Activated T-cell treated with anti-CD3 and anti-CD28 coated beads, Interleukin-2, amount 50 U/mL, for 72 hours (primary cell): ENCODE measurements around the gene RETREG2. TPM values are rescaled to one million over a fixed set of nuclear protein-coding genes. Genes with fewer than 3 reads are reported as not detected.

Source experiments
- ATAC-seq, 2 donors: fragments of 150-1000 bp; cut with Tn5 transposase; replicated peaks in 1 of 2; 2 replicates each; pipeline ENCODE4 v1.10.0; 2021; ENCODE audit warnings: moderate library complexity in 2 of 2, mild to moderate bottlenecking in 1 of 2
- DNase-seq, 2 donors: peaks; one replicate each; pipeline ENCODE4 v3.0.0; 2021 to 2022; ENCODE audit warnings: mixed read lengths in 1 of 2
- H3K27ac Mint-ChIP-seq: one replicate; pipeline ENCODE4 v1.8.0; 2022; ENCODE audit warnings: mild to moderate bottlenecking, moderate library complexity, mixed read lengths
- H3K27me3 Mint-ChIP-seq: one replicate; pipeline ENCODE4 v1.8.0; 2022; ENCODE audit warnings: low read depth, mixed read lengths
- H3K36me3 Mint-ChIP-seq, 2 donors: one replicate each; pipeline ENCODE4 v1.8.0; 2022; ENCODE audit warnings: mixed read lengths in 2 of 2, mild to moderate bottlenecking in 1 of 2; ENCODE audit not compliant: insufficient read depth in 2 of 2
- H3K4me1 Mint-ChIP-seq: one replicate; pipeline ENCODE4 v1.8.0; 2022; ENCODE audit warnings: low read depth, mixed read lengths
- H3K4me3 Mint-ChIP-seq, 2 donors: one replicate each; pipeline ENCODE4 v1.8.0; 2022; ENCODE audit warnings: mild to moderate bottlenecking in 2 of 2, mixed read lengths in 2 of 2, moderate library complexity in 2 of 2
- H3K9me3 Mint-ChIP-seq, 2 donors: one replicate each; pipeline ENCODE4 v1.8.0; 2022; ENCODE audit warnings: mixed read lengths in 2 of 2
- total RNA-seq, 2 donors: library from RNA; stranded (reverse); gene quantifications; one replicate each; pipeline ENCODE4 v1.2.3, GENCODE V29; 2022

Gene RETREG2
- total RNA-seq, 2 donors from 2014 or later, result 53.7 to 66.8 TPM

GRCh38 chr2:219159771-219160185 lies 18.3 kb upstream of the RETREG2 start:
- DNase-seq (no peak), ATAC-seq (peak; percentile 0)
- Mint-ChIP-seq H3K4me1 (peaks cover 19% of the 10 kb centered on the region), H3K36me3 (peaks cover 4 to 5% of the 10 kb centered on the region in 2 donors), H3K27ac (peak overlapping the region; percentile 78), H3K4me3 (peak overlapping the region; percentile 85 to 87), H3K9me3 (no peaks in the 10 kb centered on the region), H3K27me3 (no peaks in the 10 kb centered on the region)

GRCh38 chr2:219160186-219161017 lies 17.7 kb upstream of the RETREG2 start, which contains the start of gene NHEJ1:
NHEJ1 (minus strand) TSS chr2:219160815; CDS start chr2:219158362, 2,453 bp downstream.
- Mint-ChIP-seq H3K4me1 (peaks cover 19% of the 10 kb centered on the region), H3K4me3 (peak within 1 kb of the TSS; percentile 85 to 87), H3K27ac (peak within 1 kb of the TSS; percentile 90), H3K36me3 (peaks cover 4% of the 10 kb centered on the region in 2 donors), H3K9me3 (no peaks in the 10 kb centered on the region), H3K27me3 (no peaks in the 10 kb centered on the region)
- ATAC-seq (peak; percentile 87 to 88), DNase-seq (peak; percentile 95 to 96)

GRCh38 chr2:219161097-219161496 lies 17.0 kb upstream of the RETREG2 start:
- ATAC-seq (no peak), DNase-seq (no peak)
- Mint-ChIP-seq H3K36me3 (peaks cover 4% of the 10 kb centered on the region in 2 donors), H3K27ac (peak overlapping the region; percentile 51), H3K4me1 (peaks cover 19% of the 10 kb centered on the region), H3K4me3 (peak overlapping the region; percentile 85 to 87), H3K9me3 (no peaks in the 10 kb centered on the region), H3K27me3 (no peaks in the 10 kb centered on the region)

GRCh38 chr2:219163156-219163555 lies 14.9 kb upstream of the RETREG2 start:
- no peaks in the 10 kb centered on the region for H3K9me3 Mint-ChIP-seq
- no peaks in the 10 kb centered on the region for H3K27me3 Mint-ChIP-seq
- H3K27ac Mint-ChIP-seq, result no peak overlapping the region
- no peak for DNase-seq
- peaks cover 19% of the 10 kb centered on the region for H3K4me1 Mint-ChIP-seq
- no peaks in the 10 kb centered on the region for H3K36me3 Mint-ChIP-seq
- H3K4me3 Mint-ChIP-seq, result no peak overlapping the region
- no peak for ATAC-seq

- ATAC-seq (no peak), DNase-seq (no peak)
- Mint-ChIP-seq H3K4me1 (peaks cover 12% of the 10 kb centered on the region), H3K27me3 (no peaks in the 10 kb centered on the region), H3K27ac (no peak overlapping the region), H3K4me3 (no peak overlapping the region), H3K36me3 (no peaks in the 10 kb centered on the region), H3K9me3 (no peaks in the 10 kb centered on the region)
These were observed 12.8 kb upstream of the RETREG2 start for GRCh38 chr2:219165058-219165911.

- no peak overlapping the region for H3K4me3 Mint-ChIP-seq
- ATAC-seq, result no peak
- DNase-seq, result no peak
- H3K27me3 Mint-ChIP-seq, result no peaks in the 10 kb centered on the region
- H3K27ac Mint-ChIP-seq, result no peak overlapping the region
- H3K36me3 Mint-ChIP-seq, result peaks cover 0 to 2% of the 10 kb centered on the region in 2 donors
- peaks cover 14% of the 10 kb centered on the region for H3K4me1 Mint-ChIP-seq
- H3K9me3 Mint-ChIP-seq, result no peaks in the 10 kb centered on the region
These were observed 10.1 kb upstream of the RETREG2 start for GRCh38 chr2:219167997-219168396.

- no peaks in the 10 kb centered on the region for H3K9me3 Mint-ChIP-seq
These were observed 9.5 kb upstream of the RETREG2 start for GRCh38 chr2:219168526-219168925.

GRCh38 chr2:219168932-219169331 lies 9.1 kb upstream of the RETREG2 start:
- H3K27ac Mint-ChIP-seq, result no peak overlapping the region

More at GRCh38 chr2:219168526-219168925, 9.5 kb upstream of the RETREG2 start:
- ATAC-seq (no peak), DNase-seq (no peak)
- H3K4me3 Mint-ChIP-seq, result no peak overlapping the region
- peaks cover 14% of the 10 kb centered on the region for H3K4me1 Mint-ChIP-seq
- no peak overlapping the region for H3K27ac Mint-ChIP-seq
- H3K36me3 Mint-ChIP-seq, result peaks cover 0 to 2% of the 10 kb centered on the region in 2 donors
- H3K27me3 Mint-ChIP-seq, result no peaks in the 10 kb centered on the region

GRCh38 chr2:219169930-219170654 lies 8.0 kb upstream of the RETREG2 start, which contains the start of gene SLC23A3:
SLC23A3 (minus strand) TSS chr2:219170029; CDS start chr2:219169984, 45 bp downstream.
- H3K9me3 Mint-ChIP-seq, result no peaks in the 10 kb centered on the region
- H3K27me3 Mint-ChIP-seq, result no peaks in the 10 kb centered on the region
- peaks cover 27% of the 10 kb centered on the region for H3K4me1 Mint-ChIP-seq
- peak in 1 of 2 donors; percentile 18 for DNase-seq
- peak; percentile 63 to 74 for ATAC-seq
- peak within 1 kb of the TSS; percentile 21 for H3K27ac Mint-ChIP-seq
- H3K36me3 Mint-ChIP-seq, result peaks cover 2 to 7% of the 10 kb centered on the region in 2 donors
- H3K4me3 Mint-ChIP-seq, result no peak within 1 kb of the TSS

More at GRCh38 chr2:219168932-219169331, 9.1 kb upstream of the RETREG2 start:
- H3K9me3 Mint-ChIP-seq, result no peaks in the 10 kb centered on the region
- no peak overlapping the region for H3K4me3 Mint-ChIP-seq
- peaks cover 0 to 3% of the 10 kb centered on the region in 2 donors for H3K36me3 Mint-ChIP-seq
- no peaks in the 10 kb centered on the region for H3K27me3 Mint-ChIP-seq
- ATAC-seq (no peak), DNase-seq (no peak)
- peaks cover 15% of the 10 kb centered on the region for H3K4me1 Mint-ChIP-seq

GRCh38 chr2:219171231-219171651 lies 6.8 kb upstream of the RETREG2 start:
- H3K4me1 Mint-ChIP-seq, result peaks cover 38% of the 10 kb centered on the region
- DNase-seq (peak; percentile 33 to 47), ATAC-seq (peak; percentile 32 to 50)
- peak overlapping the region; percentile 79 for H3K27ac Mint-ChIP-seq
- no peaks in the 10 kb centered on the region for H3K9me3 Mint-ChIP-seq
- H3K36me3 Mint-ChIP-seq, result peaks cover 2 to 7% of the 10 kb centered on the region in 2 donors
- H3K27me3 Mint-ChIP-seq, result no peaks in the 10 kb centered on the region
- no peak overlapping the region for H3K4me3 Mint-ChIP-seq

GRCh38 chr2:219172231-219173154 lies 5.6 kb upstream of the RETREG2 start:
- Mint-ChIP-seq H3K27me3 (no peaks in the 10 kb centered on the region), H3K4me3 (no peak overlapping the region), H3K27ac (no peak overlapping the region), H3K9me3 (no peaks in the 10 kb centered on the region), H3K36me3 (peaks cover 5 to 10% of the 10 kb centered on the region in 2 donors), H3K4me1 (peaks cover 43% of the 10 kb centered on the region)
- no peak for DNase-seq
- ATAC-seq, result no peak
